ENCODE measurements around the gene HES5. TPM values are rescaled to one million over a fixed set of nuclear protein-coding genes. Genes with fewer than 3 reads are reported as not detected.

The HES5 gene
- total and polyA plus RNA-seq, 2 of the 13 experiments (the other 11 are each of a cell fraction or from before 2014, with no cell fraction given) = not detected

- ATAC-seq (no peak), FAIRE-seq (no peak), DNase-seq (ENCODE audit: low spot score) (no peak)
- H3K27me3 ChIP-seq (ENCODE audit: control insufficient read depth in 1 of 2, insufficient read depth in 2 of 2, low read length in 2 of 2) = no peaks in the 10 kb centered on the region; a peak in 1 of 5 replicates
- H3K4me2 ChIP-seq (ENCODE audit: low read depth, low read length) = no peak overlapping the region
- BruUV-seq (replicated peaks) = no TSS peak
- WGBS (ENCODE audit: low lambda C conversion rate) = 98% methylated on average over 9 of the region's 12 CpGs
- in situ Hi-C loops (cut with HindIII; ENCODE audit: extremely low pct_ligation_motif_present, low pct_unique_long_range_greater_than_20kb) (no loop called here), intact Hi-C loops (cut with micrococcal nuclease; ENCODE audit: unreplicated experiment) (loop anchor here (5.0 kb wide), 1 partner anchor 74 kb away; the partner anchor contains the start of gene MMEL1)
- no peak overlapping the region for H3K27ac ChIP-seq (ENCODE audit: extremely low read length, insufficient read depth, low read length)
- 0 out of 2 replicates have a peak, but pooled peaks cover 4% of the 10 kb centered on the region for H4K20me1 ChIP-seq (ENCODE audit: insufficient read depth, low read length)
- ChIA-PET POLR2A (no interaction called here), CTCF (ENCODE audit: low intra/inter-chr PET ratio, low total read pairs) (no interaction called here)
- no peak overlapping the region for H3K4me3 ChIP-seq (replicated peaks in 1 of 3; ENCODE audit: insufficient read depth in 1 of 3, low read depth in 2 of 3, low read length in 3 of 3)
- no peak overlapping the region for H2AFZ ChIP-seq (ENCODE audit: low read length)
- H3K9ac ChIP-seq (ENCODE audit: insufficient read depth, low read depth, low read length) = no peak overlapping the region
- H3K36me3 ChIP-seq (replicated peaks in 1 of 2; ENCODE audit: control insufficient read depth in 1 of 2, insufficient read depth in 2 of 2, low read length in 2 of 2) = no peaks in the 10 kb centered on the region; a peak in 1 of 5 replicates
- peaks cover 28% of the 10 kb centered on the region for H3K4me1 ChIP-seq (ENCODE audit: insufficient read depth, low read length)
- no peaks in the 10 kb centered on the region for H3K79me2 ChIP-seq (ENCODE audit: insufficient read depth, low read length)
- no peaks in the 10 kb centered on the region for H3K9me3 ChIP-seq (ENCODE audit: low read length)
- TF ChIP-seq E2F5 (CRISPR knock-in tag; conservative IDR thresholded peaks at IDR 0.05) (no peak), ATAD3A (CRISPR knock-in tag; IDR thresholded peaks at IDR 0.05) (no peak), ZBTB1 (CRISPR knock-in tag; IDR thresholded peaks at IDR 0.05; ENCODE audit: borderline replicate concordance) (no peak), TRIM24 (CRISPR knock-in tag; IDR thresholded peaks at IDR 0.05) (no peak)
Measured at GRCh38 chr1:2558420-2558819, 28.4 kb upstream of the HES5 start.

- DNase-seq (ENCODE audit: low spot score) = no peak
- CTCF ChIA-PET (ENCODE audit: low intra/inter-chr PET ratio, low total read pairs) = interaction anchor here (1.1 kb wide), 1 partner anchor 20 kb away, joined by 3 read pairs; no protein-coding TSS in a partner anchor
- Histone ChIP-seq H3K36me3 (replicated peaks in 1 of 2; ENCODE audit: control insufficient read depth in 1 of 2, insufficient read depth in 2 of 2, low read length in 2 of 2) (no peaks in the 10 kb centered on the region; a peak in 1 of 5 replicates), H3K9ac (ENCODE audit: insufficient read depth, low read depth, low read length) (peak overlapping the region; percentile 50; the same call in 1 of the 2 replicates), H3K4me2 (ENCODE audit: low read depth, low read length) (peak overlapping the region; percentile 85), H3K9me3 (ENCODE audit: low read length) (no peaks in the 10 kb centered on the region), H3K27me3 (ENCODE audit: control insufficient read depth in 1 of 2, insufficient read depth in 2 of 2, low read length in 2 of 2) (no peaks in the 10 kb centered on the region; a peak in 1 of 5 replicates), H3K4me3 (replicated peaks in 1 of 3; ENCODE audit: insufficient read depth in 1 of 3, low read depth in 2 of 3, low read length in 3 of 3) (peak overlapping the region; percentile 71 to 89 (median 76); a peak in 4 of 6 replicates), H3K79me2 (ENCODE audit: insufficient read depth, low read length) (no peaks in the 10 kb centered on the region), H2AFZ (ENCODE audit: low read length) (no peak overlapping the region), H4K20me1 (ENCODE audit: insufficient read depth, low read length) (0 out of 2 replicates have a peak, but pooled peaks cover 4% of the 10 kb centered on the region), H3K27ac (ENCODE audit: extremely low read length, insufficient read depth, low read length) (no peak overlapping the region), H3K4me1 (ENCODE audit: insufficient read depth, low read length) (peaks cover 28% of the 10 kb centered on the region)
- no peak; the same call in 2 of the 3 replicates for ATAC-seq
- no peak for FAIRE-seq
- BruUV-seq (replicated peaks) = no TSS peak
- in situ Hi-C loops (cut with HindIII; ENCODE audit: extremely low pct_ligation_motif_present, low pct_unique_long_range_greater_than_20kb) (no loop called here), intact Hi-C loops (cut with micrococcal nuclease; ENCODE audit: unreplicated experiment) (loop anchor here (5.0 kb wide), 1 partner anchor 75 kb away; the partner anchor contains the start of gene MMEL1)
- WGBS (ENCODE audit: low lambda C conversion rate) = 91% methylated on average over 7 of the region's 30 CpGs
- POLR2A ChIA-PET = interaction anchor here (1.1 to 2.1 kb wide), 5 partner anchors 8 to 31 kb away, joined by 3 to 16 read pairs (median 5); partner anchors contain the start of genes PANK4 and PRXL2B
- TF ChIP-seq BRD4 (CRISPR knock-in tag; IDR thresholded peaks at IDR 0.05) (no peak), HNRNPL (IDR thresholded peaks at IDR 0.05; ENCODE audit: low read depth, low read length) (peak; percentile 9; the same call in 1 of the 2 replicates), ZNF687 (CRISPR knock-in tag; IDR thresholded peaks at IDR 0.05) (0 out of 2 replicates have a peak, but pooled peaks have one; percentile 2)
Measured at GRCh38 chr1:2557482-2558400, 27.7 kb upstream of the HES5 start.

All from HepG2 (cell line).